Endothelial cell of umbilical vein (primary cell): ENCODE data around the gene SLC17A2. TPM values are rescaled to one million over a fixed set of nuclear protein-coding genes. Genes with fewer than 3 reads are reported as not detected.

Experiments
- BruUV-seq: library from RNA; stranded (reverse); fragments of 400-500 nt; replicated peaks from 2 replicates; lab custom pipeline; 2021; lab: Mats Ljungman, UMichigan
- CTCF ChIA-PET: fragments of 300-600, 350-600 bp; sonication (Branson Sonifier 250); formaldehyde crosslinking; loops from one replicate; lab custom pipeline; 2021; ENCODE audit warnings: antibody characterized with exemption, inconsistent platforms; lab: Charles Lee
- POLR2A ChIA-PET: fragments of 300-600, 350-600 bp; sonication (Branson Sonifier 250); formaldehyde crosslinking; loops from one replicate; lab custom pipeline; 2021; ENCODE audit warnings: antibody characterized with exemption, inconsistent platforms; lab: Charles Lee
- DNase-seq: peaks from one replicate; pipeline ENCODE4 v3.0.0-alpha.2; 2011; ENCODE audit warnings: low read depth, low spot score
- FAIRE-seq: peaks from 2 replicates; lab custom pipeline; 2011; peaks lifted over from hg19 to GRCh38; lab: Jason Lieb, UNC
- H2AFZ ChIP-seq: 2 replicates; pipeline ENCODE4 v1.6.0; 2012; ENCODE audit warnings: low read depth, low read length, control low read depth, inconsistent platforms
- H3K27ac ChIP-seq: 2 replicates; pipeline ENCODE4 v1.5.1; 2011; ENCODE audit warnings: low read depth, mild to moderate bottlenecking, control low read depth, low read length, moderate library complexity; ENCODE audit not compliant: insufficient read depth
- H3K27me3 ChIP-seq, 2 experiments: 2 replicates each; pipeline versions ENCODE4 v1.6.0 to v1.6.1; 2011; ENCODE audit warnings: low read length in 2 of 2, mixed read lengths in 1 of 2; ENCODE audit not compliant: control insufficient read depth in 2 of 2, insufficient read depth in 2 of 2
- H3K36me3 ChIP-seq, 2 experiments: 2 replicates in 1 of 2; 3 replicates in 1 of 2; pipeline ENCODE4 v1.5.1; 2011; ENCODE audit warnings: low read length in 2 of 2, mild to moderate bottlenecking in 1 of 2, moderate library complexity in 1 of 2; ENCODE audit not compliant: control insufficient read depth in 2 of 2, insufficient read depth in 2 of 2; ENCODE audit errors: extremely low read depth in 1 of 2
- H3K4me1 ChIP-seq: 3 replicates; pipeline ENCODE4 v1.5.1; 2011; ENCODE audit warnings: mild to moderate bottlenecking, low read length; ENCODE audit not compliant: control insufficient read depth, insufficient read depth; ENCODE audit errors: extremely low read depth
- H3K4me2 ChIP-seq: 2 replicates; pipeline ENCODE4 v1.6.1; 2011; ENCODE audit warnings: low read length, control low read depth, mixed read lengths; ENCODE audit not compliant: insufficient read depth
- H3K4me3 ChIP-seq, 3 experiments: fragments of 200-600 bp in 1 of 3; sonication (generic), shearing (Covaris generic) in 1 of 3; replicated peaks in 1 of 3; 2 replicates each; pipeline ENCODE4 v1.5.1; 2011 to 2016; ENCODE audit warnings: control low read depth in 3 of 3, low read length in 3 of 3, mild to moderate bottlenecking in 2 of 3, inconsistent platforms in 1 of 3, low read depth in 1 of 3, moderate library complexity in 1 of 3; ENCODE audit not compliant: insufficient read depth in 1 of 3
- H3K79me2 ChIP-seq: 2 replicates; pipeline ENCODE4 v1.6.0; 2012; ENCODE audit warnings: low read length, inconsistent platforms; ENCODE audit not compliant: control insufficient read depth, insufficient read depth
- H3K9ac ChIP-seq: replicated peaks from 2 replicates; pipeline ENCODE3; 2011; ENCODE audit warnings: low read length, control low read depth; ENCODE audit not compliant: insufficient read depth; ENCODE audit errors: extremely low read depth
- H3K9me1 ChIP-seq: replicated peaks from 3 replicates; pipeline ENCODE4 v1.6.0; 2011; ENCODE audit warnings: mild to moderate bottlenecking, low read length; ENCODE audit not compliant: control insufficient read depth, insufficient read depth; ENCODE audit errors: extremely low read depth
- H3K9me3 ChIP-seq: replicated peaks from 2 replicates; pipeline ENCODE4 v1.5.1; 2012; ENCODE audit warnings: low read length, inconsistent platforms; ENCODE audit not compliant: control insufficient read depth, insufficient read depth
- H4K20me1 ChIP-seq: replicated peaks from 2 replicates; pipeline ENCODE3; 2011; ENCODE audit warnings: mild to moderate bottlenecking, low read length; ENCODE audit not compliant: control insufficient read depth, insufficient read depth; ENCODE audit errors: extremely low read depth
- EZH2 ChIP-seq: IDR thresholded peaks from 2 replicates; pipeline ENCODE4 v1.6.1; 2012; ENCODE audit warnings: borderline replicate concordance, low read depth, mild to moderate bottlenecking, moderate library complexity, low read length, inconsistent platforms; ENCODE audit not compliant: severe bottlenecking
- FOS ChIP-seq: IDR thresholded peaks from 2 replicates; pipeline ENCODE4 v1.6.1; 2011; ENCODE audit warnings: mild to moderate bottlenecking, low read length, moderate library complexity, borderline replicate concordance; ENCODE audit not compliant: insufficient read depth
- GATA2 ChIP-seq: IDR thresholded peaks from 2 replicates; pipeline ENCODE4 v1.7.0; 2011; ENCODE audit warnings: low read depth, mild to moderate bottlenecking, moderate library complexity, mixed read lengths, low read length; ENCODE audit not compliant: insufficient read length, insufficient read depth
- JUN ChIP-seq: IDR thresholded peaks from 2 replicates; pipeline ENCODE4 v1.6.1; 2011; ENCODE audit warnings: borderline replicate concordance, low read depth; ENCODE audit not compliant: insufficient read length, insufficient read depth
- MAX ChIP-seq: IDR thresholded peaks from 2 replicates; pipeline ENCODE4 v1.6.1; 2011; ENCODE audit not compliant: insufficient read depth, insufficient read length
- MYC ChIP-seq: IDR thresholded peaks from one replicate; pipeline ENCODE4 v1.6.1; 2011; ENCODE audit warnings: mild to moderate bottlenecking, low read depth, low read length
- POLR2A ChIP-seq: IDR thresholded peaks from 2 replicates; pipeline ENCODE4 v1.6.1; 2012; ENCODE audit warnings: low read depth, mild to moderate bottlenecking, control low read depth, low read length
- POLR2AphosphoS5 ChIP-seq: IDR thresholded peaks from 2 replicates; pipeline ENCODE4 v1.6.1; 2012; ENCODE audit warnings: low read depth, mild to moderate bottlenecking, control low read depth, low read length, moderate library complexity; ENCODE audit not compliant: insufficient read depth
- dilution Hi-C: fragments of 300-500 bp; cut with MboI; formaldehyde crosslinking; loops from one replicate; pipeline ENCODE4 v1.15.0; 2019; ENCODE audit warnings: low sequenced_read_pairs; ENCODE audit not compliant: extremely low pct_ligation_motif_present
- intact Hi-C: fragments of 100-400 bp; cut with micrococcal nuclease; formaldehyde crosslinking; loops from one replicate; pipeline ENCODE4 v1.10.0; 2022
- polyA plus RNA-seq, 4 experiments: library from polyadenylated mRNA; depleted of rRNA in 3 of 4; stranded (reverse) in 3 of 4; unstranded in 1 of 4; fragments of >200 nt; gene quantifications; 2 replicates each; pipeline versions ENCODE4 v1.2.1 to v1.2.3, GENCODE V29; 2011 to 2012; ENCODE audit warnings: missing spikeins in 1 of 4
- total RNA-seq: library from RNA; stranded (reverse); gene quantifications from 2 replicates; pipeline ENCODE4 v1.2.3, GENCODE V29; 2021

SLC17A2 gene
- total and polyA plus RNA-seq, 2 donors (not counting 3 experiments of a cell fraction or from before 2014, with no cell fraction given): not detected

GRCh38 chr6:25895771-25896170 lies 34.7 kb downstream of the SLC17A2 start:
- H3K9me3 ChIP-seq: no peaks in the 10 kb centered on the region

GRCh38 chr6:25893778-25894177 lies 36.7 kb downstream of the SLC17A2 start:
- ChIA-PET CTCF (interaction anchor here (4.7 kb wide), 1 partner anchor 105 kb away, joined by 83 read pairs; no protein-coding TSS in a partner anchor), POLR2A (no interaction called here)
- intact Hi-C loops (loop anchor here (5.0 kb wide), 1 partner anchor 99 kb away; no protein-coding TSS in a partner anchor), dilution Hi-C loops (no loop called here)
- no peak for TF ChIP-seq EZH2
- TF ChIP-seq MYC: no peak
- no peak for TF ChIP-seq POLR2A
- TF ChIP-seq MAX: no peak
- no peak for TF ChIP-seq GATA2
- Histone ChIP-seq H3K4me2 (no peak overlapping the region), H3K4me1 (no peaks in the 10 kb centered on the region), H3K9ac (no peak overlapping the region), H3K27ac (no peak overlapping the region), H3K9me3 (no peaks in the 10 kb centered on the region), H3K4me3 (no peak overlapping the region), H2AFZ (no peak overlapping the region), H3K27me3 (peaks cover 0 to 1% of the 10 kb centered on the region in 2 experiments), H3K36me3 (no peaks in the 10 kb centered on the region), H3K9me1 (no peaks in the 10 kb centered on the region), H4K20me1 (no peaks in the 10 kb centered on the region), H3K79me2 (no peaks in the 10 kb centered on the region)
- no TSS peak for BruUV-seq
- no peak for DNase-seq
- no peak for FAIRE-seq

More at GRCh38 chr6:25895771-25896170, 34.7 kb downstream of the SLC17A2 start:
- Histone ChIP-seq H3K36me3 (no peaks in the 10 kb centered on the region), H3K9me1 (no peaks in the 10 kb centered on the region), H3K4me1 (no peaks in the 10 kb centered on the region), H2AFZ (no peak overlapping the region), H3K27ac (no peak overlapping the region), H4K20me1 (no peaks in the 10 kb centered on the region), H3K79me2 (no peaks in the 10 kb centered on the region), H3K4me3 (no peak overlapping the region), H3K27me3 (peaks cover 2 to 4% of the 10 kb centered on the region in 2 experiments), H3K9ac (no peak overlapping the region), H3K4me2 (no peak overlapping the region)
- FAIRE-seq: no peak
- CTCF ChIA-PET: interaction anchor here (0.8 to 2.6 kb wide), 2 partner anchors 97 to 107 kb away, joined by 4 to 6 read pairs; no protein-coding TSS in a partner anchor
- no peak for DNase-seq
- POLR2A ChIA-PET: no interaction called here
- intact Hi-C loops (no loop called here), dilution Hi-C loops (no loop called here)
- no TSS peak for BruUV-seq
- no peak for TF ChIP-seq POLR2AphosphoS5
- no peak for TF ChIP-seq MAX
- TF ChIP-seq FOS: no peak
- no peak for TF ChIP-seq JUN
- TF ChIP-seq EZH2: no peak
- TF ChIP-seq MYC: no peak
- TF ChIP-seq POLR2A: no peak
- TF ChIP-seq GATA2: no peak
